Non-pigmented ciliary epithelial cell (primary cell): ENCODE measurements around the gene SCD5.
A peak's percentile ranks its signal among the peaks of the same experiment; 100 is the strongest.

Source experiments
- DNase-seq: peaks from one replicate; pipeline ENCODE4 v3.0.0-alpha.2; 2010; ENCODE audit warnings: low read depth

The SCD5 gene

GRCh38 chr4:82726596-82726995 is 72.0 kb downstream of the SCD5 start:
- DNase-seq: no peak

GRCh38 chr4:82721819-82722423 is 76.7 kb downstream of the SCD5 start:
- no peak for DNase-seq

GRCh38 chr4:82718162-82718940 is 80.2 kb downstream of the SCD5 start:
- DNase-seq: no peak

GRCh38 chr4:82715731-82716617 is 82.6 kb downstream of the SCD5 start:
- peak; percentile 40 for DNase-seq

- DNase-seq: no peak
Observed at GRCh38 chr4:82713856-82714255, 84.7 kb downstream of the SCD5 start.

- DNase-seq: no peak
Observed at GRCh38 chr4:82712561-82712960, 86.0 kb downstream of the SCD5 start.

GRCh38 chr4:82711158-82711785 is 87.3 kb downstream of the SCD5 start:
- DNase-seq: no peak

GRCh38 chr4:82710197-82710929 is 88.2 kb downstream of the SCD5 start:
- DNase-seq: no peak

GRCh38 chr4:82708982-82709381 is 89.6 kb downstream of the SCD5 start:
- DNase-seq: no peak

- no peak for DNase-seq
Observed at GRCh38 chr4:82706349-82707000, 92.1 kb downstream of the SCD5 start.

GRCh38 chr4:82705928-82706300 is 92.7 kb downstream of the SCD5 start:
- no peak for DNase-seq

GRCh38 chr4:82705169-82705927 is 93.2 kb downstream of the SCD5 start:
- DNase-seq: no peak

GRCh38 chr4:82704156-82704555 is 94.4 kb downstream of the SCD5 start:
- no peak for DNase-seq

GRCh38 chr4:82698412-82698811 is 100.2 kb downstream of the SCD5 start:
- DNase-seq: no peak

GRCh38 chr4:82697561-82697960 is 101.0 kb downstream of the SCD5 start:
- DNase-seq: no peak

- no peak for DNase-seq
Observed at GRCh38 chr4:82696117-82696860, 102.3 kb downstream of the SCD5 start.

GRCh38 chr4:82694892-82695291 is 103.7 kb downstream of the SCD5 start:
- DNase-seq: no peak

- DNase-seq: no peak
Observed at GRCh38 chr4:82694046-82694445, 104.5 kb downstream of the SCD5 start.

- no peak for DNase-seq
Observed at GRCh38 chr4:82692101-82692780, 106.4 kb downstream of the SCD5 start.
